K562 (cell line): ENCODE data around the gene SMG5. TPM values are rescaled to one million over a fixed set of nuclear protein-coding genes. Genes with fewer than 3 reads are reported as not detected.
A peak's percentile ranks its signal among the peaks of the same experiment; 100 is the strongest.

ENCODE experiments used
- ATAC-seq: fragments of 200-7000 bp; cut with Tn5 transposase; 3 replicates; pipeline ENCODE4 v1.9.1; 2020; ENCODE audit warnings: moderate library complexity
- BruUV-seq: library from RNA; stranded (reverse); fragments of 400-500 nt; replicated peaks from 2 replicates; lab custom pipeline; 2021; lab: Mats Ljungman, UMichigan
- CTCF ChIA-PET: fragments of 300-600 bp; formaldehyde crosslinking; extraction: SDS; loops from one replicate; lab custom pipeline; 2021; ENCODE audit warnings: low intra/inter-chr PET ratio; lab: Yijun Ruan, JAX
- POLR2A ChIA-PET: fragments of 300-600, 350-650 bp; sonication (Branson Sonifier 250); formaldehyde crosslinking; extraction: SDS; loops from one replicate; lab custom pipeline; 2021; ENCODE audit warnings: antibody characterized with exemption, inconsistent platforms; lab: Yijun Ruan, JAX
- DNase-seq, 4 experiments: peaks; one replicate each; pipeline versions ENCODE4 v3.0.0 to v3.0.0-alpha.2; 2011 to 2018; ENCODE audit warnings: low spot score in 3 of 4, mixed read lengths in 3 of 4; ENCODE audit errors: extremely low read depth in 1 of 4
- FAIRE-seq: peaks from 2 replicates; lab custom pipeline; 2011; peaks lifted over from hg19 to GRCh38; lab: Jason Lieb, UNC
- H2AFZ ChIP-seq: 2 replicates; pipeline ENCODE4 v1.6.0; 2011; ENCODE audit warnings: low read depth, low read length, control low read depth, inconsistent platforms
- H3K27ac ChIP-seq: fragments of 200-600 bp; 3 replicates; pipeline ENCODE4 v1.8.0; 2011; ENCODE audit warnings: low read depth, mild to moderate bottlenecking, control low read depth, inconsistent platforms, low read length, moderate library complexity, mixed read lengths; ENCODE audit errors: extremely low read depth
- H3K27me3 ChIP-seq, 2 experiments: fragments of 300-600 bp in 1 of 2; 2 replicates in 1 of 2; 3 replicates in 1 of 2; pipeline versions ENCODE4 v1.6.0 to v1.8.0; 2011; ENCODE audit warnings: inconsistent platforms in 2 of 2, low read length in 2 of 2, mild to moderate bottlenecking in 1 of 2, mixed read lengths in 1 of 2, moderate library complexity in 1 of 2; ENCODE audit not compliant: control insufficient read depth in 2 of 2, insufficient read depth in 2 of 2
- H3K36me3 ChIP-seq: fragments of 300-600 bp; 3 replicates; pipeline ENCODE4 v1.8.0; 2011; ENCODE audit warnings: mild to moderate bottlenecking, low read length, inconsistent platforms; ENCODE audit not compliant: control insufficient read depth, insufficient read depth
- H3K4me1 ChIP-seq, 2 experiments: fragments of 200-600 bp in 1 of 2; replicated peaks in 1 of 2; 2 replicates in 1 of 2; 3 replicates in 1 of 2; pipeline versions ENCODE4 v1.5.1 to v1.8.0; 2011; ENCODE audit warnings: inconsistent platforms in 2 of 2, low read length in 2 of 2, mild to moderate bottlenecking in 1 of 2, mixed read lengths in 1 of 2, moderate library complexity in 1 of 2; ENCODE audit not compliant: control insufficient read depth in 2 of 2, insufficient read depth in 2 of 2
- H3K4me2 ChIP-seq: 2 replicates; pipeline ENCODE4 v1.6.1; 2011; ENCODE audit warnings: low read length, control low read depth, inconsistent platforms, mixed read lengths; ENCODE audit not compliant: insufficient read depth
- H3K4me3 ChIP-seq: fragments of 200-600 bp; sonication (generic), shearing (Covaris generic); 2 replicates; pipeline ENCODE4 v1.5.1; 2016; ENCODE audit warnings: control low read depth, inconsistent platforms
- H3K79me2 ChIP-seq: fragments of 200-600 bp; 3 replicates; pipeline ENCODE4 v1.8.0; 2011; ENCODE audit warnings: low read length, inconsistent platforms; ENCODE audit not compliant: control insufficient read depth, insufficient read depth
- H3K9ac ChIP-seq, 2 experiments: 2 replicates each; pipeline versions ENCODE4 v1.6.0 to v1.6.1; 2011; ENCODE audit warnings: low read depth in 2 of 2, low read length in 2 of 2, control low read depth in 1 of 2, inconsistent platforms in 1 of 2, mild to moderate bottlenecking in 1 of 2, mixed read lengths in 1 of 2; ENCODE audit not compliant: insufficient read depth in 1 of 2
- H3K9me1 ChIP-seq: one replicate; pipeline ENCODE4 v1.6.0; 2011; ENCODE audit warnings: inconsistent platforms, mild to moderate bottlenecking, low read length, moderate library complexity; ENCODE audit not compliant: control insufficient read depth, insufficient read depth
- H3K9me3 ChIP-seq: replicated peaks from 2 replicates; pipeline ENCODE4 v1.5.1; 2011; ENCODE audit warnings: low read depth, low read length, inconsistent platforms; ENCODE audit not compliant: control insufficient read depth, insufficient read depth
- H4K20me1 ChIP-seq: replicated peaks from 2 replicates; pipeline ENCODE4 v1.6.1; 2011; ENCODE audit warnings: low read length, inconsistent platforms, mixed read lengths; ENCODE audit not compliant: control insufficient read depth, insufficient read depth
- CBX8 ChIP-seq: fragments of 200-600 bp; sonication (generic); IDR thresholded peaks from 2 replicates; pipeline ENCODE4 v1.6.1; 2012; ENCODE audit warnings: borderline replicate concordance, mixed run types, low read depth, mild to moderate bottlenecking, moderate library complexity, mixed read lengths, low read length, control low read depth, inconsistent platforms; ENCODE audit not compliant: poor library complexity, severe bottlenecking; ENCODE audit errors: extremely low read depth
- HDAC1 ChIP-seq, 2 experiments: fragments of 450-650 bp; IDR thresholded peaks; 2 replicates each; pipeline ENCODE4 v1.6.1; 2016 to 2017; ENCODE audit warnings: inconsistent platforms in 1 of 2, mild to moderate bottlenecking in 1 of 2, moderate library complexity in 1 of 2
- MYNN ChIP-seq, 2 experiments: sonication (generic); formaldehyde crosslinking in 1 of 2; IDR thresholded peaks; 2 replicates each; pipeline versions ENCODE4 v1.5.0 to v1.6.1; 2016 to 2020; ENCODE audit warnings: antibody characterized with exemption in 1 of 2, missing genetic modification reagents in 1 of 2
- POLR2A ChIP-seq: fragments of 450-650 bp; conservative IDR thresholded peaks from 2 replicates; pipeline ENCODE4 v1.6.1; 2016
- POLR2AphosphoS2 ChIP-seq: IDR thresholded peaks from 2 replicates; pipeline ENCODE4 v1.6.1; 2012; ENCODE audit warnings: low read length, improper control_type of control experiment
- POLR2AphosphoS5 ChIP-seq: IDR thresholded peaks from 2 replicates; pipeline ENCODE4 v1.6.1; 2011; ENCODE audit warnings: mild to moderate bottlenecking, low read depth, low read length, moderate library complexity; ENCODE audit not compliant: control insufficient read depth, insufficient read depth
- STAT6 ChIP-seq: sonication (generic); formaldehyde crosslinking; IDR thresholded peaks from 2 replicates; pipeline ENCODE4 v1.8.1; 2023; ENCODE audit warnings: mild to moderate bottlenecking, missing genetic modification reagents
- TCF15 ChIP-seq: fragments of 250-450 bp; sonication (Bioruptor Pico); IDR thresholded peaks from 2 replicates; pipeline ENCODE4 v1.8.0; 2022; ENCODE audit warnings: moderate library complexity, mild to moderate bottlenecking, inconsistent platforms
- ZBTB1 ChIP-seq: sonication (generic); formaldehyde crosslinking; IDR thresholded peaks from 2 replicates; pipeline ENCODE4 v1.8.1; 2023; ENCODE audit warnings: missing genetic modification reagents, low read depth, mild to moderate bottlenecking, borderline replicate concordance
- ZNF263 ChIP-seq: sonication (generic); formaldehyde crosslinking; IDR thresholded peaks from 2 replicates; pipeline ENCODE4 v1.8.0; 2022; ENCODE audit warnings: mild to moderate bottlenecking, missing genetic modification reagents, borderline replicate concordance
- ZNF282 ChIP-seq: sonication (generic); formaldehyde crosslinking; IDR thresholded peaks from 2 replicates; pipeline ENCODE4 v1.8.1; 2023; ENCODE audit warnings: missing genetic modification reagents
- WGBS: fragments of 100-300 bp; shearing (Covaris generic); methylation state at CpG from one replicate; pipeline ENCODE4 v1.1.6; 2016; ENCODE audit warnings: low coverage, mixed read lengths; ENCODE audit not compliant: insufficient coverage; ENCODE audit errors: missing lambda C conversion rate; 5-methylcytosine and 5-hydroxymethylcytosine counted together
- in situ Hi-C: fragments of 300-500 bp; cut with MboI; formaldehyde crosslinking; loops from 4 replicates; pipeline ENCODE4 v1.15.0; 2018; ENCODE audit warnings: inconsistent platforms, mixed read lengths
- intact Hi-C: fragments of 100-400 bp; cut with micrococcal nuclease; formaldehyde crosslinking; loops from 2 replicates; pipeline ENCODE4 v1.14.2; 2022
- polyA plus RNA-seq, 8 experiments: library from polyadenylated mRNA; depleted of rRNA in 4 of 8; stranded (reverse) in 5 of 8; unstranded in 3 of 8; fragments of >200 nt; fragmentation: Nextera tagmentation in 2 of 8; fragmentation: Illumina TruSeq in 1 of 8; extraction: Ambion mirVana in 2 of 8; extraction: Trizol in 1 of 8; gene quantifications; 2 replicates each; pipeline versions ENCODE4 v1.2.1 to v1.2.3, GENCODE V29; 2011 to 2014; ENCODE audit warnings: inconsistent platforms in 1 of 8, missing spikeins in 1 of 8
- total RNA-seq, 7 experiments: library from RNA; depleted of rRNA in 6 of 7; stranded (reverse); fragments of >200 nt in 6 of 7; fragmentation: Illumina TruSeq in 2 of 7; extraction: Trizol in 2 of 7; gene quantifications; 2 replicates each; pipeline versions ENCODE4 v1.2.1 to v1.2.3, GENCODE V29; 2011 to 2021; ENCODE audit warnings: low replicate concordance in 1 of 7

The SMG5 gene
- total and polyA plus RNA-seq, 9 of the 15 experiments (the other 6 are each of a cell fraction or from before 2014, with no cell fraction given), result 1.4 to 85.9 (median 53.0) TPM

- TF ChIP-seq ZNF282 (CRISPR knock-in tag) (no peak), CBX8 (no peak), ZBTB1 (CRISPR knock-in tag) (no peak), HDAC1 (IDR thresholded peaks at IDR 0.05) (no peak), TCF15 (CRISPR knock-in tag) (no peak), POLR2AphosphoS2 (peak; percentile 21; the same call in 1 of the 2 replicates)
- TF ChIP-seq, all 486 proteins: peak for 2
These were observed 40.7 kb downstream of the SMG5 start, which contains the start of gene BGLAP (continued) for GRCh38 chr1:156241926-156242325.

- peaks cover 24% of the 10 kb centered on the region; the same call in 2 of the 3 replicates for H3K36me3 ChIP-seq
- no peak for DNase-seq
- peaks cover 0 to 35% of the 10 kb centered on the region in 2 experiments; a peak in 2 of 5 replicates for H3K4me1 ChIP-seq
- ATAC-seq, result peak; percentile 10; the same call in 1 of the 3 replicates
- no peak overlapping the region for H3K4me2 ChIP-seq
- H3K9me3 ChIP-seq, result no peaks in the 10 kb centered on the region
- WGBS, result 54% methylated on average over 15 of the region's 15 CpGs
- no peak overlapping the region for H3K4me3 ChIP-seq
- peak overlapping the region in 1 of 2 experiments; percentile 19; a peak in 2 of 4 replicates for H3K9ac ChIP-seq
- FAIRE-seq, result no peak
- TF ChIP-seq MYNN (IDR thresholded peaks at IDR 0.05) (peak; percentile 68; the same call in 1 of the 2 replicates), MYNN (CRISPR knock-in tag; IDR thresholded peaks at IDR 0.05) (no peak), ZNF263 (no peak), POLR2AphosphoS5 (peak; percentile 34; the same call in 1 of the 2 replicates), POLR2A (0 out of 2 replicates have a peak, but pooled peaks have one; percentile 37), STAT6 (no peak)
- H3K27me3 ChIP-seq, result no peaks in the 10 kb centered on the region
- CTCF ChIA-PET, result no interaction called here
- POLR2A ChIA-PET, result interaction anchor here (0.5 to 2.0 kb wide), 4 partner anchors 9 to 268 kb away, joined by 3 to 7 read pairs (median 3); no protein-coding TSS in a partner anchor
- peaks cover 3% of the 10 kb centered on the region for H3K9me1 ChIP-seq
- H2AFZ ChIP-seq, result no peak overlapping the region
- H3K27ac ChIP-seq, result no peak overlapping the region
- H3K79me2 ChIP-seq, result no peaks in the 10 kb centered on the region
- BruUV-seq, result no TSS peak
- intact Hi-C loops, result no loop called here
- no peaks in the 10 kb centered on the region; the same call in 1 of the 2 replicates for H4K20me1 ChIP-seq
- in situ Hi-C loops, result no loop called here
These were observed 41.3 kb downstream of the SMG5 start for GRCh38 chr1:156241311-156241811.
